ENCODE data around the gene CSN2.
"Not testable (repeated sequence)": the region's sequence is repeated elsewhere in the genome, so short reads cannot be mapped to it uniquely, and the experiment has no call there.

The CSN2 gene

DNA sequence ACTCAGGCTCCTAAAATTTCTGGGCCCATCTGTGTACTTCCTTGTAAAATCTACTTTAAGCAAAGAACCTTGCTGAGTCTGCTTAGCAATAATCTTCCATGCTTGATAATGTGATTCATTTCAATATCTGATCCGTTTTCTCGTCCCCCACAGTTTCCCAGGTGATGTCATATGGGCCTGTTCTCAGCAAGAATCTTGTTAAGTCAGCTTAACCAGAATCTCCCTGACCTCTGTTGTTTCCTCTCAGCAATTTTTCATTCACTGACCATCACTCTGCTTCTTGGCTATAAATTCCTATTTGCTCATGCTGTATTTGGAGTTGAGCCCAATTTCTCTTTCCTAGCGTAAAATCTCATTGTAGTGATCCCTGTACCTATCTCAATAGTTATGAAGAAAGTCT is 13.9 kb downstream of the CSN2 start:
- DNase-seq (ENCODE audit: low spot score), result no peak
- TF ChIP-seq, protein P1, sequence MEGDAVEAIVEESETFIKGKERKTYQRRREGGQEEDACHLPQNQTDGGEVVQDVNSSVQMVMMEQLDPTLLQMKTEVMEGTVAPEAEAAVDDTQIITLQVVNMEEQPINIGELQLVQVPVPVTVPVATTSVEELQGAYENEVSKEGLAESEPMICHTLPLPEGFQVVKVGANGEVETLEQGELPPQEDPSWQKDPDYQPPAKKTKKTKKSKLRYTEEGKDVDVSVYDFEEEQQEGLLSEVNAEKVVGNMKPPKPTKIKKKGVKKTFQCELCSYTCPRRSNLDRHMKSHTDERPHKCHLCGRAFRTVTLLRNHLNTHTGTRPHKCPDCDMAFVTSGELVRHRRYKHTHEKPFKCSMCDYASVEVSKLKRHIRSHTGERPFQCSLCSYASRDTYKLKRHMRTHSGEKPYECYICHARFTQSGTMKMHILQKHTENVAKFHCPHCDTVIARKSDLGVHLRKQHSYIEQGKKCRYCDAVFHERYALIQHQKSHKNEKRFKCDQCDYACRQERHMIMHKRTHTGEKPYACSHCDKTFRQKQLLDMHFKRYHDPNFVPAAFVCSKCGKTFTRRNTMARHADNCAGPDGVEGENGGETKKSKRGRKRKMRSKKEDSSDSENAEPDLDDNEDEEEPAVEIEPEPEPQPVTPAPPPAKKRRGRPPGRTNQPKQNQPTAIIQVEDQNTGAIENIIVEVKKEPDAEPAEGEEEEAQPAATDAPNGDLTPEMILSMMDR (IDR thresholded peaks at IDR 0.05; ENCODE audit: extremely low read depth, missing control alignments), result no peak

DNA sequence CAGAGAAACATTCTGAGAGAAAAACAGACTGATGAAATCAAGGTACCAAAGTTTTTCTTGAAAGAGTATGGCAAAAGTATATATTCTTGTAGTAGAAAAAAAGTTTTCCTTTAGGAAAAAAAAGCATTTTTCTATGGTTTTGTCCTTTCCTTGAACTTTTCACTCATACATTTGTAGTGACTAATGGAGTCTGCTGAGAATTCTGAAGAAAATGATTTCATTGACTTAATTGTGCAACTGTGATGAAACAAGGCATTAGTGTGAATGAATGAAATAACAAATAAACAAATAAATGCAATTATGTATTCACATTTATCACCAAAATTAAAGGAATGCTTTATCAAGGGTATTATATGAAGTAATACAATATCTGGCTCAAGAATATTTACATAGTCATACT is 29.0 kb downstream of the CSN2 start:
- TF ChIP-seq, protein P1 (IDR thresholded peaks at IDR 0.05; ENCODE audit: extremely low read depth, missing control alignments), result no peak
- no peak for DNase-seq (ENCODE audit: low spot score)

DNA sequence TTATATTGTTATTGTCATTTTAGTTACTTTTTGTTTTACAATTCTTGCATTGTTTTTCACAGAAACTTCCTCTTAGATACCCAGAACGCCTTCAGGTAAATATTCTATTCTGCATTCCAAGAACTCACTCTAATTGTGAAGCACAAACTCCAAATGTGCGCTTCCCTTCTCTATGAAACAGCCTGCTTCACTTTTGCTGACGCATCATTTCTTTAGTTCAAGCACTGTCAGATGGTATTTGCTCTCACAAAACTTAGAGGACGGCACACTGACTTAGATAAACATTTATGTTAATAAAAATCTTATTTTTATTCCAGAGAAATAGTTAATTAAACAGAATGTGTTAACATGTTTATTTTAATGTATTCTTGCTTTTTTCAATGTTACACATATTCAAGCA is 31.4 kb downstream of the CSN2 start:
- no peak for DNase-seq (ENCODE audit: low spot score)
- TF ChIP-seq, protein P1 (IDR thresholded peaks at IDR 0.05; ENCODE audit: extremely low read depth, missing control alignments), result no peak

DNA sequence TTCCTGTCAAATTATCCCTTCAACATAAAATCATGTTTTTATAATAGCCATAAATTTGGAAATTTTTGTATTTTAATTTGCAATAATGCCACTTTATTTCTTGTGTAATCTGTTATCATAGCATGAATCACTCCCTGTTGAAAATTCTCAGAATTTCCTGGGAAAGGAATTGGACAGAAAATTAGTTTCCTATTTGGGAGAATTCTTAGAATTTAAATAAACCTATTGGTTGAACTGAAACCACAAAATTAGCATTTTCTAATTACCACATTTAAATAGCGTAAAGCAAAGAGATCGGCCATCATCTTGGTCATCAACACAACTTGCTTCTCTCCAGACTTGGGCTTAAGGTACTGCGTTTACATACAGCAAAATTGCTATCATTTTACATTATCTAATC is 34.8 kb downstream of the CSN2 start, which contains the start of gene CSN1S1:
CSN1S1 (plus strand) TSS at position 301 of the 400 bp plus-strand sequence. CDS start 1,488 bp downstream, outside the sequence.
- DNase-seq (ENCODE audit: low spot score), result no peak
- TF ChIP-seq, protein P1 (IDR thresholded peaks at IDR 0.05; ENCODE audit: extremely low read depth, missing control alignments), result no peak

DNA sequence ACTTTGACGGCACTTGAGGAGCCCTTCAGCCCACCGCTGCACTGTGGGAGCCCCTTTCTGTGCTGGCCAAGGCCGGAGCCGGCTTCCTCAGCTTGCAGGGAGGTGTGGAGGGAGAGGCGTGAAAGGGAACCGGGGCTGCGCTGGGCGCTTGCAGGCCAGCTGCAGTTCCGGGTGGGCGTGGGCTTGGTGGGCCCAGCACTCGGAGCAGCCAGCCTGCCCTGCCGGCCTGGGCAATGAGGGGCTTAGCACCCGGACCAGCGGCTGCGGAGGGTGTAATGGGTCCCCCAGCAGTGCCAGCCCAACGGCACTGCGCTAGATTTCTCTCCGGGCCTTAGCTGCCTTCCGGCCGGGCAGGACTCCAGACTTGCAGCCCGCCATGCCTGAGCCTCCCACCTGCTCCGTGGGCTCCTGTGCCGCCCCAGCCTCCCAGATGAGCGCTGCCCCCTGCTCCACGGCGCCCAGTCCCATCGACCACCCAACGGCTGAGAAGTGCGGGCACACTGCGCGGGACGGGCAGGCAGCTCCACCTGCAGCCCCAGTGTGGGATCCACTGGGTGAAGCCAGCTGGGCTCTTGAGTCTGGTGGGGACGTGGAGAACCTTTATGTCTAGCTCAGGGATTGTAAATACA is 41.6 kb downstream of the CSN2 start:
- not testable (repeated sequence) for DNase-seq (ENCODE audit: low spot score)

DNA sequence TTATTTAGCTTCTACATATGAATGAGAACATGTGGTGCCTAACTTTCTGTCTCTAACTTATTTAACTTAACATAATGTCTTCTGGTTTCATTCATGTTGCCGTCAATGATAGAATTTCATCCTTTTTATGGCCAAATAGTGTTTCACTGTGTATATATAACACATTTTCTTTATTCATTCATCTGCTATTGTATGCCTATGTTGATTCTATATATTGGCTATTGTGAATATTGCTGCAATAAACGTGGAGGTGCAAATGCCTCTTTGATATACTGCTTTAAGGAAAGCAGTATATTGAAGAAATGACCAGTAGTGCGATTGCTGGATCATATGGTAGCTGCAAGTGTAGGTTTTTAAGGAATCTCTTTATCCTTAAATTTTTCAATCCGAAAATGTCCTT is 44.7 kb downstream of the CSN2 start:
- DNase-seq (ENCODE audit: low spot score), result no peak
- TF ChIP-seq, protein P1 (IDR thresholded peaks at IDR 0.05; ENCODE audit: extremely low read depth, missing control alignments), result no peak

DNA sequence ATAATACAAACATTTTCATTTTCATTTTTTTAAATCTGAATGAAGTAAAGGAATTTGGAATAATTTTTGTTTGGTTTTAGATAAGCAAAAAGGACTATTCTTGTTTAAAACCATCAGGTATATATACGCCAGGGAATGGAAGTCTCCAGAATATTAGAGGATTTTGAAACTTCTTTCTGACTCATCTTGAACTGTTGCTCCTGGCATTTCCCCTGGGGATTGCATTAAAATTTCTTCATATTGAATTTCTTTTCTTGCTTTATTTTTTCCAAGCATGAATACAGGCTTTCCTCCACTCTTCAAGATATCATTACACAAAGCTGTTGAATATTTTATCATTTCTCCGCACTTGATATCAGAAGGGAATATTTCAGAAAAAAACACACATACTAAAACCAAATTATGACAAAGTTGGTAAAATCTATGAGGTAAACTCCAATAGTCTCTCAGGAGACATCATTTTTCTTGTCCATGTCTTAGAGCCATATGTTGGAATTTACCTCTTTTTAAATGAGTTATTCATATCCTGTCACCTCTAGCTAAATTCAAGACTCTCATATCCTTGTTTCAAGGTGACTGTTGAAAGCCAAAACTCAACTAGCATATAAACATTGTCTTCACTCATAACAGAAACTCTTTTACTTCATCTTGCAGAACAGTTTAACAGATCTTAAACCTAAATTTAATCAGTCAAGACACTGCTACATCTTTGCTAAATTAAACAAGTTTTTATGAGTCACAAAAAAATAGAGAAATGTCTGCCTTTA is 55.3 kb downstream of the CSN2 start:
- TF ChIP-seq, protein P1 (IDR thresholded peaks at IDR 0.05; ENCODE audit: extremely low read depth, missing control alignments), result no peak
- no peak for DNase-seq (ENCODE audit: low spot score)
